Panc1 (cell line): ENCODE measurements around the gene PRPH.
A peak's percentile ranks its signal among the peaks of the same experiment; 100 is the strongest.

Source experiments
- POLR2AphosphoS5 ChIP-seq: IDR thresholded peaks from 2 replicates; pipeline ENCODE4 v1.6.1; 2012; ENCODE audit warnings: mild to moderate bottlenecking, low read depth, low read length, moderate library complexity
- SIN3A ChIP-seq: IDR thresholded peaks from 2 replicates; pipeline ENCODE4 v1.6.1; 2012; ENCODE audit warnings: low read depth, mild to moderate bottlenecking, low read length, moderate library complexity, borderline replicate concordance; ENCODE audit not compliant: insufficient read depth
- TF ChIP-seq, protein P1 (sequence below): fragments of 450-650 bp; IDR thresholded peaks from 2 replicates; pipeline ENCODE4 v1.5.1; 2017; ENCODE audit warnings: mild to moderate bottlenecking

DNA sequence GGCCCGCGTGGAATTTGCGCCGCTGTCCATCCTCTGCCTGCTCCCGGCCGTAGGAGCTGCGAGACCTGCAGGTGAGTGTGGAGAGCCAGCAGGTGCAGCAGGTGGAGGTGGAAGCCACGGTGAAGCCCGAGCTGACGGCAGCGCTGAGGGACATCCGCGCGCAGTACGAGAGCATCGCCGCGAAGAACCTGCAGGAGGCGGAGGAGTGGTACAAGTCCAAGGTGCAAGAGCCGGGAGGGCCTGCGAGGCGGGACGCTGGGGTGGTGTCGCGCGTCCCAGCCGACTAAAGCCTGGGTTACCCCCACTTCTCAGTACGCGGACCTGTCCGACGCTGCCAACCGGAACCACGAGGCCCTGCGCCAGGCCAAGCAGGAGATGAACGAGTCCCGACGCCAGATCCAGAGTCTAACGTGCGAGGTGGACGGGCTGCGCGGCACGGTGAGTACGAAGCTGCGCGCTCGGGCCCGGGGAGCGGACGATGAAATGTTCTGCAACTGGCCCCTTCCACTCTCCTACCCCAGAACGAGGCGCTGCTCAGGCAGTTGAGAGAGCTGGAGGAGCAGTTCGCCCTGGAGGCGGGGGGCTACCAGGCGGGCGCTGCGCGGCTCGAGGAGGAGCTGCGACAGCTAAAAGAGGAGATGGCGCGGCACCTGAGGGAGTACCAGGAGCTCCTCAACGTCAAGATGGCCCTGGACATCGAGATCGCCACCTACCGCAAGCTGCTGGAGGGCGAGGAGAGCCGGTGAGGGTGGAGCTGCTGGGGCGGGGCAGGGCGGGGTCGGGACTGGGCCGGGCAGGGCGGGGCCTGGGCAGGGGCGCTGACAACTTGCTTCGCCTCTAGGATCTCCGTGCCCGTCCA lies 2.1 kb downstream of the PRPH start:
- TF ChIP-seq SIN3A: no peak
- no peak for TF ChIP-seq POLR2AphosphoS5
- TF ChIP-seq, protein P1, sequence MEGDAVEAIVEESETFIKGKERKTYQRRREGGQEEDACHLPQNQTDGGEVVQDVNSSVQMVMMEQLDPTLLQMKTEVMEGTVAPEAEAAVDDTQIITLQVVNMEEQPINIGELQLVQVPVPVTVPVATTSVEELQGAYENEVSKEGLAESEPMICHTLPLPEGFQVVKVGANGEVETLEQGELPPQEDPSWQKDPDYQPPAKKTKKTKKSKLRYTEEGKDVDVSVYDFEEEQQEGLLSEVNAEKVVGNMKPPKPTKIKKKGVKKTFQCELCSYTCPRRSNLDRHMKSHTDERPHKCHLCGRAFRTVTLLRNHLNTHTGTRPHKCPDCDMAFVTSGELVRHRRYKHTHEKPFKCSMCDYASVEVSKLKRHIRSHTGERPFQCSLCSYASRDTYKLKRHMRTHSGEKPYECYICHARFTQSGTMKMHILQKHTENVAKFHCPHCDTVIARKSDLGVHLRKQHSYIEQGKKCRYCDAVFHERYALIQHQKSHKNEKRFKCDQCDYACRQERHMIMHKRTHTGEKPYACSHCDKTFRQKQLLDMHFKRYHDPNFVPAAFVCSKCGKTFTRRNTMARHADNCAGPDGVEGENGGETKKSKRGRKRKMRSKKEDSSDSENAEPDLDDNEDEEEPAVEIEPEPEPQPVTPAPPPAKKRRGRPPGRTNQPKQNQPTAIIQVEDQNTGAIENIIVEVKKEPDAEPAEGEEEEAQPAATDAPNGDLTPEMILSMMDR: peak; percentile 72
